T-cell (primary cell): Measurements from ENCODE around the gene TNFSF13. TPM values are rescaled to one million over a fixed set of nuclear protein-coding genes. Genes with fewer than 3 reads are reported as not detected.

Experiments used
- ATAC-seq, 4 experiments: fragments of 200-7000 bp in 3 of 4; fragments of 150-1000 bp in 1 of 4; cut with Tn5 transposase; replicated peaks in 1 of 4; 1 replicate in 3 of 4; 2 replicates in 1 of 4; pipeline ENCODE4 v1.10.0; 2021; ENCODE audit warnings: moderate library complexity in 3 of 4, mild to moderate bottlenecking in 2 of 4, moderate number of reproducible peaks in 1 of 4
- CTCF ChIA-PET, 2 donors: fragments of 300-600 bp; sonication (Branson Sonifier 250); formaldehyde crosslinking; loops; one replicate each; lab custom pipeline; 2022; ENCODE audit warnings: antibody characterized with exemption in 2 of 2; lab: Charles Lee
- POLR2A ChIA-PET, 2 donors: fragments of 300-600 bp; sonication (Branson Sonifier 250); formaldehyde crosslinking; loops; one replicate each; lab custom pipeline; 2022; ENCODE audit warnings: antibody characterized with exemption in 2 of 2; lab: Charles Lee
- DNase-seq, 35 experiments: peaks; one replicate each; pipeline versions ENCODE4 v3.0.0 to v3.0.0-alpha.2; 2013 to 2023
- H3K27ac ChIP-seq: one replicate; pipeline ENCODE4 v1.5.1; 2013; ENCODE audit warnings: low read length
- H3K27me3 ChIP-seq, 2 experiments: replicated peaks in 1 of 2; 1 replicate in 1 of 2; 2 replicates in 1 of 2; pipeline versions ENCODE4 v1.6.1 to v1.7.0; 2013; ENCODE audit warnings: low read length in 1 of 2, mixed read lengths in 1 of 2; ENCODE audit not compliant: control insufficient read depth in 2 of 2, insufficient read depth in 2 of 2; ENCODE audit errors: extremely low read depth in 1 of 2
- H3K36me3 ChIP-seq, 2 donors: 1 replicate in 1 of 2; 2 replicates in 1 of 2; pipeline versions ENCODE4 v1.6.1 to v1.7.0; 2013; ENCODE audit warnings: low read length in 1 of 2; ENCODE audit not compliant: control insufficient read depth in 2 of 2, insufficient read depth in 1 of 2; ENCODE audit errors: extremely low read depth in 1 of 2
- H3K4me1 ChIP-seq, 2 experiments: 1 replicate in 1 of 2; 2 replicates in 1 of 2; pipeline versions ENCODE4 v1.6.1 to v1.7.0; 2013; ENCODE audit warnings: low read length in 2 of 2, mixed read lengths in 1 of 2; ENCODE audit not compliant: insufficient read depth in 2 of 2, control insufficient read depth in 1 of 2; ENCODE audit errors: extremely low read depth in 1 of 2
- H3K4me3 ChIP-seq, 2 donors: 1 replicate in 1 of 2; 2 replicates in 1 of 2; pipeline versions ENCODE4 v1.5.1 to v1.7.0; 2013; ENCODE audit warnings: mild to moderate bottlenecking in 2 of 2, low read length in 1 of 2, moderate library complexity in 1 of 2; ENCODE audit not compliant: control insufficient read depth in 1 of 2; ENCODE audit errors: extremely low read depth in 1 of 2
- H3K9me3 ChIP-seq: 2 replicates; pipeline ENCODE4 v1.7.0; 2013
- H3K27ac Mint-ChIP-seq, 2 donors: one replicate each; pipeline ENCODE4 v1.8.0; 2020 to 2021; ENCODE audit warnings: mild to moderate bottlenecking in 2 of 2, mixed read lengths in 2 of 2
- H3K27me3 Mint-ChIP-seq, 2 donors: one replicate each; pipeline ENCODE4 v1.8.0; 2021 to 2022; ENCODE audit warnings: mixed read lengths in 2 of 2
- H3K36me3 Mint-ChIP-seq: one replicate; pipeline ENCODE4 v1.8.0; 2021; ENCODE audit warnings: mixed read lengths
- H3K4me1 Mint-ChIP-seq, 3 donors: one replicate each; pipeline ENCODE4 v1.8.0; 2020 to 2022; ENCODE audit warnings: mixed read lengths in 3 of 3, mild to moderate bottlenecking in 1 of 3
- H3K4me3 Mint-ChIP-seq, 3 donors: one replicate each; pipeline ENCODE4 v1.8.0; 2020 to 2022; ENCODE audit warnings: mild to moderate bottlenecking in 3 of 3, mixed read lengths in 3 of 3, moderate library complexity in 3 of 3
- H3K9me3 Mint-ChIP-seq, 3 donors: one replicate each; pipeline ENCODE4 v1.8.0; 2020 to 2022; ENCODE audit warnings: mixed read lengths in 3 of 3
- WGBS: methylation state at CpG from one replicate; pipeline ENCODE4 v1.1.5; 2013; ENCODE audit warnings: missing lambda C conversion rate; ENCODE audit not compliant: insufficient coverage; 5-methylcytosine and 5-hydroxymethylcytosine counted together
- total RNA-seq, 35 experiments: library from RNA in 6 of 35; stranded (reverse) in 6 of 35; fragments of 120-200 nt in 1 of 35; gene quantifications; one replicate each; pipeline versions ENCODE4 v1.2.1 to v1.2.4 and lab custom pipeline; 2013 to 2026

The TNFSF13 gene
- total RNA-seq, 5 donors from 2014 or later (not counting 1 experiment from before 2014, with no cell fraction given): 1.3 to 5.6 (median 4.6) TPM

DNA sequence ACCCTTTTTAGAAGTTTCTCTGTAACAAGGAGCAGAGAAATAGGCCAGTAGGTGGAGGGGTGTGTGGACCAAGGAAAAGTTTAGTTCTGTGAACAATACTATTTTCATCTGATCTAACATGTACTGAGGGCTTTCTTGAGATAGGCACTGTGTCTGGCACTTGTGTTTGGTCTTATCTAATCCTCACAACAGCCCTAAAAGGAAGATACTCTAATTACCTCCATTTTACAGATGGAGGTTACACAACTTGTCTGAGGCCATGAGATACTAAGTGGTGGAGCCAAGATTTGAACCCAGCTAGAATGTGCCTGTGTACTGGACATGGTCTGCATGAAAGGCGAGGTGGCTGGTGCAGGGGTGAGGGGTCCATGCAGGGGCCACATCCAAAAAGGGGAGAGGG is 5.2 kb upstream of the TNFSF13 start:
- Mint-ChIP-seq H3K9me3 (no peaks in the 10 kb centered on the region), H3K27ac (peak overlapping the region; percentile 92), H3K27me3 (no peaks in the 10 kb centered on the region), H3K4me3 (peak overlapping the region in 1 of 3 donors; percentile 89), H3K4me1 (peaks cover 65 to 89% (median 70%) of the 10 kb centered on the region in 3 donors), H3K36me3 (peaks cover 21% of the 10 kb centered on the region)
- H3K9me3 ChIP-seq: no peaks in the 10 kb centered on the region
- DNase-seq (no peak), ATAC-seq (no peak)
- H3K36me3 ChIP-seq: peaks cover 6 to 17% of the 10 kb centered on the region in 2 donors
- no peaks in the 10 kb centered on the region for H3K27me3 ChIP-seq
- H3K4me1 ChIP-seq: peaks cover 37 to 80% of the 10 kb centered on the region in 2 experiments
- ChIA-PET CTCF (interaction anchor here in 1 of 2 donors (0.5 kb wide), 1 partner anchor 197 kb away, joined by 3 read pairs; no protein-coding TSS in a partner anchor), POLR2A (no interaction called here)
- WGBS: no CpG with 5 or more reads among the region's 1 CpG
- no peak overlapping the region for H3K4me3 ChIP-seq
- peak overlapping the region; percentile 65 for H3K27ac ChIP-seq

DNA sequence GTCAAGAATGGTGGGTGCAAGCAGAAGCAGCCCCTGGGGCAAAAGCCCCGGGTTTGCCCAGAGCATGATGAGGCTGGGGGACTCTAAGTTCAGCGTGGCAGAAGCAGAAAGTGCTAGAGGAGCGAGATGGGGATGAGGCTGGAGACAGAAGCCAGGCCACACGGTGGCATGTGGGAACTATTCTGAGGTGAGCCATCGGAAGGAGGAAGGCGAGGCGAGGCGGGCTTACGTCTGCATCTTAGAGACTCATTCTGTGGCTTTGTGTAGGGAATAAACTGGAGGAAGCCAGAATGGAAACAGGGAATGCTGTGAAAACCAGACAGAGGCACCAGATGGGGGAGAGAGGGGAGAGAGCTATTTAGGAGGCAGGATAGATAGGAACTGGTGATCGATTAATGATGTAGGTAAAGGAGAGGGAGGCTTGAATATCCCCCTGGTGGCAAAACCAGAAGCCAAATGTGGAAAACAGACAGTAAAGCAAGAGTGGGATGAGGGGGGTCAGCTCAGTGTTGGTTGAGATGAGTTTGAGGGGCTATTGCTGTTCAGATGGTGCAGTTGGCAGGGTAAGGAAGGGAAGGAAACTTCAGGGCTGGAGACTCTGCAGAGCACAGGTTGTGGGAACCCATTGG is 3.1 kb upstream of the TNFSF13 start:
- CTCF ChIA-PET: interaction anchor here (0.6 kb wide), 3 partner anchors 66 to 168 kb away, joined by 3 to 10 read pairs (median 5); no protein-coding TSS in a partner anchor
- peaks cover 21% of the 10 kb centered on the region for H3K36me3 Mint-ChIP-seq
- ATAC-seq (no peak), DNase-seq (no peak)
- peak overlapping the region in 1 of 3 donors; percentile 22 for H3K4me3 Mint-ChIP-seq
- Histone ChIP-seq H3K4me3 (no peak overlapping the region), H3K27me3 (no peaks in the 10 kb centered on the region), H3K27ac (peak overlapping the region; percentile 45), H3K9me3 (no peaks in the 10 kb centered on the region), H3K4me1 (peaks cover 25 to 74% of the 10 kb centered on the region in 2 experiments), H3K36me3 (peaks cover 0 to 13% of the 10 kb centered on the region in 2 donors)
- peak overlapping the region; percentile 58 to 83 for H3K27ac Mint-ChIP-seq
- H3K27me3 Mint-ChIP-seq: no peaks in the 10 kb centered on the region
- POLR2A ChIA-PET: no interaction called here
- H3K9me3 Mint-ChIP-seq: no peaks in the 10 kb centered on the region
- H3K4me1 Mint-ChIP-seq: peaks cover 58 to 89% (median 73%) of the 10 kb centered on the region in 3 donors
- 91% methylated on average over 10 of the region's 10 CpGs for WGBS

DNA sequence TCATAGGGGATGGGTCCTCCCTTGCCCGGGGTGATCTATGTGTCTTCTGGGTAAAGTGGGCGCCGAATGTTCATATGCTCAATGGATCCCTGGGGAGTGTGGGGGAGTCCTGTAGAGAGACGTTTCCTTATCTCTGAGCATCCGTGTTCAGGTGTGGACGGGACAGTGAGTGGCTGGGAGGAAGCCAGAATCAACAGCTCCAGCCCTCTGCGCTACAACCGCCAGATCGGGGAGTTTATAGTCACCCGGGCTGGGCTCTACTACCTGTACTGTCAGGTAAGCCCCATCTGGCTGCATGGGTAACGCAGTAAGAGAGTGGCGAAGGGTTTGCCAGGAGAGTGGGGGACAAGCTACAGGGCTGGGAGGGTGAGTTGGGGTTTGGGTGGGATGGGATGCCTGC is 1.9 kb upstream of the TNFSF13 start:
- POLR2A ChIA-PET: no interaction called here
- H3K4me3 Mint-ChIP-seq: peak overlapping the region in 1 of 3 donors; percentile 24

GRCh38 chr17:7557147-7557764 is 1.3 kb upstream of the TNFSF13 start:
- 90% methylated on average over 18 of the region's 19 CpGs for WGBS
- Mint-ChIP-seq H3K9me3 (no peaks in the 10 kb centered on the region), H3K27ac (no peak overlapping the region), H3K4me1 (peaks cover 50 to 78% (median 64%) of the 10 kb centered on the region in 3 donors), H3K36me3 (peaks cover 21% of the 10 kb centered on the region), H3K4me3 (peak overlapping the region in 1 of 3 donors; percentile 87), H3K27me3 (no peaks in the 10 kb centered on the region)
- H3K27me3 ChIP-seq: no peaks in the 10 kb centered on the region
- H3K4me1 ChIP-seq: peaks cover 21 to 67% of the 10 kb centered on the region in 2 experiments
- H3K4me3 ChIP-seq: no peak overlapping the region
- ChIA-PET POLR2A (no interaction called here), CTCF (interaction anchor here (0.6 to 0.7 kb wide), 2 partner anchors 25 to 130 kb away, joined by 3 read pairs; partner anchors contain the start of gene TP53 (in 1 of the 2))
- no peaks in the 10 kb centered on the region for H3K9me3 ChIP-seq
- no peak overlapping the region for H3K27ac ChIP-seq
- ATAC-seq (no peak), DNase-seq (no peak)
- H3K36me3 ChIP-seq: peaks cover 0 to 9% of the 10 kb centered on the region in 2 donors

More for the DNA sequence above, 1.9 kb upstream of the TNFSF13 start:
- Mint-ChIP-seq H3K9me3 (no peaks in the 10 kb centered on the region), H3K36me3 (peaks cover 21% of the 10 kb centered on the region), H3K27ac (peak overlapping the region; percentile 52 to 79), H3K4me1 (peaks cover 56 to 84% (median 70%) of the 10 kb centered on the region in 3 donors), H3K27me3 (no peaks in the 10 kb centered on the region)
- Histone ChIP-seq H3K4me1 (peaks cover 21 to 70% of the 10 kb centered on the region in 2 experiments), H3K36me3 (peaks cover 0 to 9% of the 10 kb centered on the region in 2 donors), H3K27ac (no peak overlapping the region), H3K27me3 (no peaks in the 10 kb centered on the region), H3K4me3 (no peak overlapping the region), H3K9me3 (no peaks in the 10 kb centered on the region)
- CTCF ChIA-PET: interaction anchor here (0.6 to 0.7 kb wide), 2 partner anchors 24 to 131 kb away, joined by 3 read pairs; partner anchors contain the start of gene TP53 (in 1 of the 2)
- 95% methylated on average over 11 of the region's 12 CpGs for WGBS
- ATAC-seq (no peak), DNase-seq (no peak)

DNA sequence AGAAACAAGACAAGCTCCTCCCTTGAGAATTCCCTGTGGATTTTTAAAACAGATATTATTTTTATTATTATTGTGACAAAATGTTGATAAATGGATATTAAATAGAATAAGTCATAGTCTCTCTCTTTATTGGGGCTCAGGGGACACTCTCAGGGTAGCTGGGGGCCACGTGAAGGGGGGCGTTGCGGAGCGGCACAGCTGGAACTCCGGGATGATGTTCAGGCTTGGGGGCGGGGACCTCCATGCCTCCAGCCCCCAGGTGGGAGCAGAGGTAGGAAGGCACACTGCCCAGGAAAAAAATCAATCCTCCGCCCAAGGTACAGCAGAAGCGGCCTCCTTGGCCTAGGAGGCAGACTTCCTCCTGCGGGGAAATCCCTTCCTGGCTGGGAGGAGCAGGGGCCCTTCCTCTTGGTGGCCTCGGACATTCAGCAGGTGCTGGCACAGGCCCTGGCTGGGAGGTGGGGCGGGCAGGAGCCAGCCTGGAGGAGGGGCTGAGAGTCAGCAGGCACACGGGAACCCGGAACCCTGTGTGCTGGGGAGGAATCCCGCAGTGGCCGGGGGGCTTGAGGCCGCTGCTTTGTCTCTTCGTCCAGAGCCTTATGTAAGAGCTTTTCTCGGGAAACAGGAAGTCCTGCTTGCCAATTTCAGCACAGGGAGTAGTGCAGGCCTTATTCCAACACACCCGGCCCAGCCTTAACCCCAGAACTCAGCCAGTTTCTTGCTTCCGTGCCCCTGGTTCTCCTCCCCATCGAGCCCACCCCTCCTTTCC is 591 bp upstream of the TNFSF13 start:
- H3K4me3 Mint-ChIP-seq: peak overlapping the region in 1 of 3 donors; percentile 87
- H3K27me3 Mint-ChIP-seq: no peaks in the 10 kb centered on the region
- H3K36me3 ChIP-seq: peaks cover 0 to 9% of the 10 kb centered on the region in 2 donors
- DNase-seq (peak in 3 of 35 experiments; percentile 12 to 48 (median 20)), ATAC-seq (no peak)
- H3K27me3 ChIP-seq: no peaks in the 10 kb centered on the region
- peak overlapping the region; percentile 17 for H3K27ac ChIP-seq
- H3K9me3 ChIP-seq: no peaks in the 10 kb centered on the region
- peaks cover 51 to 78% (median 64%) of the 10 kb centered on the region in 3 donors for H3K4me1 Mint-ChIP-seq
- ChIA-PET POLR2A (no interaction called here), CTCF (no interaction called here)
- H3K4me1 ChIP-seq: peaks cover 23 to 67% of the 10 kb centered on the region in 2 experiments
- H3K27ac Mint-ChIP-seq: peak overlapping the region; percentile 73 to 78
- H3K36me3 Mint-ChIP-seq: peaks cover 25% of the 10 kb centered on the region
- WGBS: 38% methylated on average over 15 of the region's 21 CpGs
- peak overlapping the region in 1 of 2 donors; percentile 11 for H3K4me3 ChIP-seq
- no peaks in the 10 kb centered on the region for H3K9me3 Mint-ChIP-seq
